Endodermal cell (in vitro differentiated cells): ENCODE data around the gene MFAP4. TPM values are rescaled to one million over a fixed set of nuclear protein-coding genes. Genes with fewer than 3 reads are reported as not detected.

Experiments used
- DNase-seq: peaks from one replicate; pipeline ENCODE4 v3.0.0-alpha.2; 2017
- H3K27ac ChIP-seq: 2 replicates; pipeline ENCODE4 v1.5.1; 2013; ENCODE audit warnings: mild to moderate bottlenecking, low read depth, low read length, moderate library complexity
- H3K27me3 ChIP-seq: 2 replicates; pipeline ENCODE4 v1.6.1; 2013; ENCODE audit warnings: mild to moderate bottlenecking, low read length, moderate library complexity; ENCODE audit not compliant: insufficient read depth, control insufficient read depth, poor library complexity, severe bottlenecking
- H3K36me3 ChIP-seq: 2 replicates; pipeline ENCODE4 v1.7.0; 2013; ENCODE audit warnings: mild to moderate bottlenecking, low read length, moderate library complexity; ENCODE audit not compliant: control insufficient read depth, insufficient read depth
- H3K4me1 ChIP-seq: one replicate; pipeline ENCODE4 v1.7.0; 2013; ENCODE audit warnings: low read length; ENCODE audit not compliant: control insufficient read depth, insufficient read depth
- H3K4me3 ChIP-seq: 2 replicates; pipeline ENCODE4 v1.5.1; 2013; ENCODE audit warnings: mild to moderate bottlenecking, low read length, moderate library complexity
- H3K9ac ChIP-seq: 2 replicates; pipeline ENCODE4 v1.6.1; 2013; ENCODE audit warnings: mild to moderate bottlenecking, low read length, moderate library complexity; ENCODE audit not compliant: poor library complexity, severe bottlenecking; ENCODE audit errors: extremely low read depth
- H3K9me3 ChIP-seq: 2 replicates; pipeline ENCODE4 v1.6.1; 2013; ENCODE audit warnings: mild to moderate bottlenecking, low read length, moderate library complexity; ENCODE audit not compliant: control insufficient read depth
- H3K27ac Mint-ChIP-seq: 2 replicates; pipeline ENCODE4 v1.8.0; 2020; ENCODE audit warnings: mixed read lengths
- H3K27me3 Mint-ChIP-seq: 2 replicates; pipeline ENCODE4 v1.8.0; 2021; ENCODE audit warnings: mild to moderate bottlenecking, mixed read lengths; ENCODE audit not compliant: insufficient read depth
- H3K36me3 Mint-ChIP-seq: 2 replicates; pipeline ENCODE4 v1.8.0; 2020; ENCODE audit warnings: low read depth, mixed read lengths
- H3K4me1 Mint-ChIP-seq: 2 replicates; pipeline ENCODE4 v1.8.0; 2020; ENCODE audit warnings: mixed read lengths
- H3K4me3 Mint-ChIP-seq: 2 replicates; pipeline ENCODE4 v1.8.0; 2020; ENCODE audit warnings: mild to moderate bottlenecking, moderate library complexity, mixed read lengths
- H3K9me3 Mint-ChIP-seq: 2 replicates; pipeline ENCODE4 v1.8.0; 2020; ENCODE audit warnings: mild to moderate bottlenecking, mixed read lengths
- CTCF ChIP-seq: fragments of 200-600 bp; sonication (generic); conservative IDR thresholded peaks from 2 replicates; pipeline ENCODE4 v1.5.0; 2021; ENCODE audit warnings: antibody characterized with exemption, mild to moderate bottlenecking
- WGBS, 2 experiments: methylation state at CpG; one replicate each; pipeline versions ENCODE4 v1.1.5 to v1.1.7; 2013; ENCODE audit warnings: missing lambda C conversion rate in 2 of 2, mixed read lengths in 1 of 2; ENCODE audit not compliant: insufficient coverage in 1 of 2, insufficient read length in 1 of 2; 5-methylcytosine and 5-hydroxymethylcytosine counted together
- total RNA-seq, 2 donors: library from RNA; stranded (reverse); fragmentation: NEBNext Ultra II Directional in 1 of 2; extraction: Animal tissue kit (Norgen Biotek cat#: 25700) in 1 of 2; gene quantifications; 2 replicates in 1 of 2; 3 replicates in 1 of 2; pipeline ENCODE4 v1.2.1, GENCODE V29; 2021

MFAP4 gene
- total RNA-seq, 2 donors from 2014 or later = 11.1 to 36.8 TPM

GRCh38 chr17:19343671-19344151 lies 43.3 kb downstream of the MFAP4 start:
- Histone ChIP-seq H3K27ac (no peak overlapping the region), H3K9me3 (no peaks in the 10 kb centered on the region), H3K9ac (no peak overlapping the region), H3K36me3 (no peaks in the 10 kb centered on the region), H3K27me3 (no peaks in the 10 kb centered on the region), H3K4me1 (no peaks in the 10 kb centered on the region), H3K4me3 (no peak overlapping the region)
- Mint-ChIP-seq H3K4me3 (no peak overlapping the region), H3K27ac (no peak overlapping the region), H3K27me3 (no peaks in the 10 kb centered on the region), H3K4me1 (peaks cover 6% of the 10 kb centered on the region), H3K9me3 (no peaks in the 10 kb centered on the region), H3K36me3 (peaks cover 14% of the 10 kb centered on the region)
- DNase-seq = peak; percentile 76
- peak; percentile 43 for TF ChIP-seq CTCF
- WGBS, 2 experiments = 90 to 96% methylated on average over 4 to 13 of the region's 13 CpGs

GRCh38 chr17:19343256-19343630 lies 43.7 kb downstream of the MFAP4 start:
- peaks cover 11% of the 10 kb centered on the region for H3K36me3 Mint-ChIP-seq
- Histone ChIP-seq H3K9me3 (no peaks in the 10 kb centered on the region), H3K27me3 (no peaks in the 10 kb centered on the region), H3K27ac (no peak overlapping the region), H3K36me3 (no peaks in the 10 kb centered on the region), H3K9ac (no peak overlapping the region), H3K4me3 (no peak overlapping the region), H3K4me1 (no peaks in the 10 kb centered on the region)
- H3K9me3 Mint-ChIP-seq = no peaks in the 10 kb centered on the region
- WGBS, 2 experiments = 89 to 93% methylated on average over 7 of the region's 7 CpGs
- H3K27ac Mint-ChIP-seq = no peak overlapping the region
- TF ChIP-seq CTCF = no peak
- H3K4me3 Mint-ChIP-seq = no peak overlapping the region
- peak; percentile 44 for DNase-seq
- peaks cover 6% of the 10 kb centered on the region for H3K4me1 Mint-ChIP-seq
- H3K27me3 Mint-ChIP-seq = no peaks in the 10 kb centered on the region

- peak; percentile 55 for DNase-seq
Measured at GRCh38 chr17:19342611-19343255, 44.3 kb downstream of the MFAP4 start.

More at GRCh38 chr17:19342611-19343255, 44.3 kb downstream of the MFAP4 start:
- Histone ChIP-seq H3K4me3 (no peak overlapping the region), H3K27me3 (no peaks in the 10 kb centered on the region), H3K9me3 (no peaks in the 10 kb centered on the region), H3K36me3 (no peaks in the 10 kb centered on the region), H3K9ac (no peak overlapping the region), H3K4me1 (no peaks in the 10 kb centered on the region), H3K27ac (no peak overlapping the region)
- H3K4me3 Mint-ChIP-seq = no peak overlapping the region
- no peak overlapping the region for H3K27ac Mint-ChIP-seq
- H3K4me1 Mint-ChIP-seq = peaks cover 6% of the 10 kb centered on the region
- no peaks in the 10 kb centered on the region for H3K27me3 Mint-ChIP-seq
- WGBS, 2 experiments = 95 to 100% methylated on average over 2 to 6 of the region's 7 CpGs
- TF ChIP-seq CTCF = no peak
- no peaks in the 10 kb centered on the region for H3K9me3 Mint-ChIP-seq
- H3K36me3 Mint-ChIP-seq = peaks cover 11% of the 10 kb centered on the region
